GM18907 (cell line): ENCODE data around the gene ACOX1.

Experiments used
- ATAC-seq: cut with Tn5 transposase; IDR thresholded peaks from one replicate; pipeline ENCODE4 v1.9.1; 2021; ENCODE audit warnings: mild to moderate bottlenecking, moderate library complexity; ENCODE audit not compliant: unreplicated experiment

Gene ACOX1

DNA sequence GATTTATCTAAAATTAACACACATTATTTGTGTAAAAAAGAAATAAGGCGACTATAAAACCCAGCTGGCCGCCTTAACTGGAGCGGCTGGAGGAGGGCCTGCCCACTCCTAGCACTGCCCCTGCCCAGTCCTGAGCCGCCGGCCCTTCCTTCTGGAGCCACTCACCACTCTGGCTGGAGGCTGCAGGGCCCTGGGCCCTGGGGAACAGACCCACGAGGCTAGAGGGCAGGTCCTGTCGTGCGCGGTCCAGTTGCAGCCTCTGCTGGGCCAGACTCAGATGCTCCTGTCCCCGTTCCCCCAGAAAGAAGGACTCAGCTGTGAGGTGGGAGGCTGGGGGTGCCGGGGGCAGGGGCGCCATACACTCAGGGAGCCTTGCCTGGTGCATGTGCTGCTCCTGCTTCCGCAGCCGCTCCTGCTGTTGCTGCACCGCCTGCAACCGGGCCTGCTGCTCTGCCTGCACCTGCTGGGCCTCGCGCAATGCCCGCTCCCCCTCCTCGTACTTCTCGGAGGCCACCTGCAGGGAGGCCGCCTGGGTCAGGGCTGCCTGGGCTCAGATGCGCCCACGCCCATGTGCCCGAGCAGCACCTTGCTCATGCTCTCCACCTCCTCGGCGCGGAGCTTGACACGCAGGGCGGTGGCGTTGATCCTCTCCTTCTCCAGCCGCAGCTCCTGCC lies 65.3 kb downstream of the ACOX1 start:
- ATAC-seq: no peak

DNA sequence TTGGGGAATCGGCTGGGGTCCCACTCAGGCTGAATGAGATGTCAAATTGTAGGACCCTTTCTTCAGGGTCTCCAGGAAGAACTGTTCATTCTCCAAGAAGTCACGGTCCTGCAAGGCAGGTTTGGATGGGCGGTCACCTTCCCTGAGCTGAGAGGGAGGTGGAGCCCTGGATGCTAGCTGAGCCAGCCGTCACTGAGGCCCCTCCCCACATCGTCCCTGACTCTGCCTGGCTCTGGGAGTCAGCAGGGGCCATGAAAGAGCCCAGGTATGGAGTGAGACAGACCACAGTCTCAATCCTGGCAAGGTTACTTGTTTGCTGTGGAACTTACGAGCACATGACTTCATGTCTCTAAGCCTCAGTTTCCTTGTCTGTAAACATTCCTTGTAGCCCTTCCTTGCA lies 68.3 kb downstream of the ACOX1 start:
- no peak for ATAC-seq

DNA sequence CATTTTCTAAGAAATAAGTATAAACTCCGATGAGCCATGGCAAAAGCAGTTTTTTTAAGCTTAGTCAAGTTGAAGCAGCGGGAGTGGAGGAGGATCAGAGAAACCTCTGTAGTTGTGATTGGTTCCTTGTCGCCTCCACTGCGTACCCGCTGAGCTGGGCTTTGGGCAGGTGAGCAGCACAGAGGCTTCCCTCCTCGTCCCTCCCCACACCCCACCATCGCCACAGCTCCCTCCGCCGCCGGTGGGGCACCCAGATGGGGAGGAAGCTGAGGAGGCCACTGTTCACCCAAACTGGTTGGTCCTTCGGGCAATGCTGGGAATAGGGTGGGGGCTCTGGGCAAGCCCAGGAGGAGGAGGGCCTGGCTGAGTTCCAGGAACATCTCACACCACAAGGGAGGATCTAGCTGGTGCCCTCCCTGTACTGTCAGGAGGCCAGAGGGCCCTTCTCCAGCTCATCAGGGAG lies 69.1 kb downstream of the ACOX1 start:
- no peak for ATAC-seq

DNA sequence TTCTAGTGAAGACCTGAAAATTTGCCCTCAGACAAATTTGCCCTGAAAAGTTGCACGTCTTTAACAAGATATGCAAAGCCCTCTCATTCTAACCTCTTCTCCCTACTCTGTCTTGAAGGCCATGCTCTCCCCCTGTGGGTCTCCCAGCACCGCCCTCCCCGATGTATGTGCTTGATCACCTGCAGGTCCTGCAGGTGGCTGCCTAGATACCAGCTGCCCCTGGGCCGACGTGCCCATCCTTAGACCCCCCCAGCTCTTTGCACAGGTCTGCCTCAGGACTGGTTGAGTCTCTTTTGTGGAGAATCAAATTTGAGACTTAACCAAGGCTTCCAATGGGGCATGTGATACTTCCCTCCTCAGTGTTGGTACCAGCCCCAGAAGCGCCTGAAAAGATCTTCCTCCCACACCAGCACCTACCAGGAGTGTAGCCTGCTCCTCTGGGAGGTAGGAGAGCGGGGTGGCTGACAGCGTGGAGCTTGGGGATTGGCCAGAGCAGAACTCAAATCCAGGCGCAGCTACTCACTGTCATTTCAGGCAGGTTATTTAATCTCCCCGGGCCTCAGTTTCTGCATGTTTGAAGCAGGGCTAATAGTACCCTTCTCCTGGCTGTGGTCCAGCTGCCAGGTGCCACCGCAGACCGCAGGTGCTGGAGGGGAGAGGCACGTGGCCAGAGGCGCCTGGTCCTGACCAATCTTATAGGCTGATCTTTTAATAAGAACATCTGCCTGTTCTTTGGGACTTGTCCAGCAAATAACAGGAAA lies 69.7 kb downstream of the ACOX1 start:
- ATAC-seq: no peak

DNA sequence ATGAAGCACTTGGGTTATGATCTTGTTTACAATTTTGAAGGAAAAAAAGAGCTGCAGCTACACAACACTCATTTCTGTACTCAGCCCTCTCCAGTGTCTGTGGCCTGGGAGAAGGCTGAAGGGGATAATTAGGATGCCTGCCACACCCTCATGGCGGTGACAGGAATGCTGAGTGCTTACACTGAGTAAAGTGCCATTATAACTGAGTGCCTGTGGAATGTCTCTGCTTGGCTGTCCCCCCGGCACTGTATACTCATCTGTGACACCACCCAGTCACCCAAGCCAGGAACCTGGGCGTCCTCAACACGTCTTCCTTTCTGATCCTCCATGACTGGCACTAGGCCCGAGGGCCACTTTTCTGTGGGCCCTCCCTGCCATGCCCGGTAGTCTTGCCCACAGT lies 70.8 kb downstream of the ACOX1 start:
- no peak for ATAC-seq

DNA sequence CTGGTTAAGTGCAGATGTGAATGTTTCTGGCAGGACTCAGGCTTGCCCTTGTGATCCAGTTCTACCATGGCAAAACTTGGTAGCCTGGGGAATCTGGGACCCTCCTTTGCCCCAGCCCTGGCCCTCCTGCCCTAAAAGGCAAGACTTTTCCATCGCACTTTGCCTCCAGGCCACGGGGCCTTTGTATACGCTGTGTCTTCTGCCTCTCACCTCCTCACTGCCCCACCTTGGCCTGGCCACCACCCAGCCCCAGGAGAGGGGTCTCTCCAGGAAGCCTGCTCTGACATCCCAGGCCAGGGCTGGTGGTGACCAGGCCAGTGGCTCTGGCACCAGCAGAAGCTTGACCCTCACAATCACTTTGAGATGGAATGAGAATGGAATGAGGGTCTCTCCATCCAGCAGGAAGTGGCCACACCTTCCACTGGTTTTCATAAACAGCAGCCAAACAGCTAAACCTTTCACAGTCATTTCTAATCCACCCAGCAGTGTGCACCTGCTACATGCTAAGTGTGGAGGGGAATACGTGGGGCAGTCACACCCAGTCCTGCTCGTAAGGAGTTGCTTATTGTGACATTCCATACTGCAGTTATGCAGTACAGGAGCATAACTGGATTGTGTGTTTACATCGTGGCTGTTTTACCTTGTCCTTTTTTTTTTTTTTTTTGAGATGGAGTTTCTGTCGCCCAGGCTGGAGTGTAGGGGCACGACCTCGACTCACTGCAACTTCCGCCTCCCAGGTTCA lies 72.7 kb downstream of the ACOX1 start:
- no peak for ATAC-seq

DNA sequence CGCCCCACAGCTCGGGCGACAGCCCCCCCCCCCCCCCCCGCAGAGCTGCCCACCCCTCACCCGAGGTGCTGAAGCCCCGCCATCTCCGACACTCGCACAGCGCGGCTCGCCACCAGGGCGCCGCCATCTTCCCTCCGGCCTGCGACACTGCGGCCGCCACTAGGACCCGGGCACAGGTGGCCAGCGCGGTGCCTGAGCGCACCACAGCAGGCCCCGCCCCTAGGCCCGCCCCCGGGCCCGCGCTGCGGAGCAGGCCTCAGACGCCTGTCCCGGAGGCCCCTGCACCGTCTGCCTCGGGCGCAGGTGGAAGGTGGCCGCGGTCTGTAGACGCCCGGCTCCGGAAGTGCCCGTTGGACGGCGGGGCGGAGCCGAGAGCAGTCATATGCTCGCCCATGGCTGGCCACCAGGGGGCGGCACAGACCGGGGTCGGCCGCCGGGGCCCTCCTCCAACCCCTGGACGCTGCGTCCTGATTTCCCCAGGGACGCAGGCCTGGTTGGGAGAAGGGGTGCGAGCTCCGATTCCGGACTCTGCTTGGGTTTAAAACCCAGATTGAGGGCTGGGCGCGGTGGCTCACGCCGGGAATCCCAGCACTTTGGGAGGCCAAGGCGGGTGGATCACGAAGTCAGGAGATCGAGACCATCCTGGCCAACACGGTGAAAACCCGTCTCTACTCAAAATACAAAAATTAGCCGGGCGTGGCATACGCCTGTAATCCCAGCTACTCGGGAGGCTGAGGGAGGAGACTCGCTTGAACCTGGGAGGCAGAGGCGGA lies 74.0 kb downstream of the ACOX1 start, which contains the start of gene MRPL38:
TSS of gene MRPL38 (minus strand) at position 136 of the 773 bp plus-strand sequence. CDS start at position 127, 9 bp downstream.
- ATAC-seq: peak; percentile 89

DNA sequence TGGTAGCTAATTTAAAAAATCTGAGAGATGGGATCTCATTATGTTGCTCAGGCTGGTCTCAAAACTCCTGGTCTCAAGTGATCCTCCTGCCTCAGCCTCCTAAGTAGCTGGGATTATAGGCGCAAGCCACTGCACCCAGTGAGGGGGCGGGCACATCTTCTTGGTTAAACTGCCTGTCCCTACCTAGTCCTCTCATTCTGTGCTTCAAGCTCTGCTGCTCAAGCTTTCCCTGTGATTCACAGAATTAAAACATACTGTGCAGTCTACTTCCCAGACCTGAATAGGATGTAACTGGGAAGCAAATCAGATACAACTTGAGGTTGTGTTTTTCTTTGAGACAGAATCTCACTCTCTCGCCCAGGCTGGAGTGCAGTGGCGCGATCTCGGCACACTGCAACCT lies 76.6 kb downstream of the ACOX1 start:
- no peak for ATAC-seq

DNA sequence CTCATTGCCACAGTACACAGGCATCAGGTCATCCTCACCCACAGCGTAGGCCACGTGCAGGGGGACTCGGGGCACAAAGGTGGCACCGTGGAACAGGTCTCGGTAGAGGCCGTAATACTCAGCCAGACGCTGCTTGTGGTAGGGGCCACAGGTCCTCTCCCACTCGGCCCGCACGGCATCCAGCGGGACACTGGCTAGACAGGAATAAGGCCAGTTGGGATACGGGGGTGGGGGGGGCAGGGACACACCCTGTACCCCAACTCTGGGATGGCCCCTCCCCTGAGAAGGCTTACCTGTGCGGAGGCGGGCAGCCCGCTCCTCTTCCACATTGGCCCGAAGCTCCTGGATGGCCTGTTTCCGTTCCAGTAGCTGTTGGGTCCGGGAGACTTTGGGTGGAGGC lies 77.2 kb downstream of the ACOX1 start:
- no peak for ATAC-seq

DNA sequence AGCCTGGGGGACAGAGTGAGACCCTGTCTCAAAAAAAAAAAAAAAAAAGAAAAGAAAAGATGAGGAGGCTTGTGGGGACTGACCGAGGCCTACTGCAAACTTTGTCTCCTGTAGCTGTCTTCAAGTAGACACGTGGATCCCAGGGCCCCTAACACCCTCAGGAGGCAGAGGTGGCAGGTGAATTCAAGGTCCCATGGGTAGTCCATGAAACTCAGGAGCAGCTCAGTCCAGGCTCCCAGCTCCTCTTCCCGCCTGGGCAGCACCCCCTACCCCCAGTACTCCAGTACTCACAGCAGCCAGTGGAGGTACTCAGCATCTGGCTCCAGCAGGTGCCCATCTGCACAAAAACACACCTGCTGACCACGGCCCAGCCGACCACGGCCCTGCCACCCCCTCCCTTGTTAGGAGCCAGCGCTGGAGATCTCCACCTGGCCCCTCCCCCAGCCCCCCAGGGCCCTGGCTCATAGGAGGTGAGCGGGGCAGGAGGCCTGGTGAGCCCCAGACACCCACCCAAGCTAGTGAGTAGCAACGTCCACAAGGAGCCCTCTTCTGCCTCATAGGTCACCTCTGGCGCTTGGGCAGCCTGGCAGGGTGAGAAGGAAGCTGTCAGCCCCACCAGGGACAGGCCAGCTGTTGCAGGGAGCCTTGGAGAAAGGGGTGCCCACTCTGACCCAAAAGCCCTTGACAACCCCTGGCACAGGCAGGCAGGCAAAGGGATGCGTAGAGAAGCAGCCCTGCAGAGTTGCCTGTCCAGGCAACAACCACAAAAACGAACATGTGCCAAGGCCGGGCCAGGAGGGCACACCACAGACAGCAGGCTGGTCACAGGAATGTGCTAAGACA lies 78.1 kb downstream of the ACOX1 start:
- ATAC-seq: no peak

DNA sequence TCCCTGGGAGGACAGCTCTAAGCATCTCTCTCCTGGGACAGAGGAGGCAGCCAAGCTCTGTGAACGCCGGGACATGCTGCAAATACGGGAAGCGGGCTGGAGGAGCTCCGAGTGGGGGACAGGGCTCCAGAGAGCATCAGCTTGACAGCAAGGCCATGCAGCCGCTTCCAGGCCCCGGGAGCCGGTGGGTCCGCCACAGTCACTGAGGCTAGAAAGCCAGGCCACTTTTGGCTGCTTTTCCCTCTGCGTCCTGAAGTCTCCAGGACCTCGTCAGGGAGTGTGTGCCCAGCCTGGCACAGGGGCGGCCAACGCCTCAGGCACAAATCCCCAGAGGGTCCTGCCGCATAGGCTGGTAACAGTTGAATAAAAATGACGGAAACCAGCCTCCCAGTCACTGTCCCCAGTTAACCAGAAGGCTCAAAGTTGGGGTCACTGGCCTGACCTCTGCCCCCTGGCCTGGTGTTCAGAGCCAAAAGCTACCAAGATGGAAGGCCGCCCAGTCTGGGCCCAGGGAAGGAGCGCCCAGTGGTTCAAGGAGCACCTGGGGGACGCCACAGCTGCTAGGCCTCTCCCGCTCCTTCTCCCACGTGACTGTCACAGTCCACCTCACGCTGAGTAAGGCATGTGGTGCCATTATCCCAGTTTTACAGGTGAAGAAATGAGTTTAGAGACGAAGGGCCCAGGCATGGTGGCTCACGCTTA lies 79.0 kb downstream of the ACOX1 start:
- ATAC-seq: no peak

DNA sequence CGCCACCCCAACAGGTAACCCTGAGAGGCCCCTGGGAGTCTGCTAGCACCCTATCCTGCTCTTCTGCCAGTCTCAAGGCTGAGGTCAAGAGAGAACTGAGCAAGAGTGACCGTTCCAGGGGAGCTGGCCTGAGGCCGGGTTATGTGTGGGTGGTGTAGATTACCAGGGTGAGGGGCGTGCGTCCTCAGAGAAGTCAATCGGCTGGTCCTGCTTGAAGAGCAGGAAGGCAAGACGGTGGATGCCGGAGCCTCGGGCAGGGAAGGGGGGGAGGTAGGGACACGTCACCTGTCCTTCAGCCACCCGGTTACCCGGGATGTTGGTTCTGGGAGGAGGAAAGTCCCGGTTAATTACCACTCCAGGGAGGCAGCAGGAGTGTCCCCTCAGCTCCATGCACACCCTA lies 79.6 kb downstream of the ACOX1 start:
- no peak for ATAC-seq

DNA sequence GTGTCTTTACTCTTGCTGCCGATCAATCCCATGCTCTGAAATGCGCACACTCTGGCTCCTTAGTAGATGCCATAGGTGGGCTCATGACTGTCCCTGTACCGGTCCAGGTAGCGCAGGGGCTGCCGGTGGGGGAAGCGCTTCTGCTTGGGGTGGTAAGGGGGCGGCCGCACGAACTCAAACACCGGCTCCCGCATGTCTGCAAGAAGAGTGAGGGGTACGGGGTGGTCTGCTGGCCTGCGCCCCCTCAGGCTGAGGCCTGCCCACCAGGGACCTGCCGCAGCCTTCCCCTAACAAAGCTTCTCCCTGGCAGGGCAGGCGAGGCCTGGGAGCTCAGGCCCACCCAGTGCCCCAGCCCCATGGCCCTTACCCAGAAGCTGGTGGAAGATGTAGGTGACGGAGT lies 80.2 kb downstream of the ACOX1 start:
- ATAC-seq: no peak

DNA sequence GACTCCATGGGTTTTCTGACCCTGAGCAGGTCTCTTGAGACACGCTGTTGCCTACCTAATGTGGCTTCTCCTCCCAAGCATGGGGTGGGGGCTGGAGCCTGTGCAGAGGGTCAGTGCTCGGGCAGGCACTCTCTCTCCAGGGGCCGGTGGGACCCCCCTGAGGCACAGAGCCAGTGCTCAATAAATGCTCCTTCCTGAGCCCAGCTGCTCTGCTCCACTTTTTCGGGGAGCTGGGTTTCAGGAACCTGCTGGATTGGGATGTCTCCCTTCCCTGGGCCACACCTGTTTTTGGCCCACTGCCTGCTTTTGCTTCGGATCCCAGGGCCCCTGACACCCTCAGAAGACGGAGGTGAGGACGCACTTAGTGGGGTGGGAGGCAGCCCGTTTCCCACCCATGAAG lies 80.9 kb downstream of the ACOX1 start:
- no peak for ATAC-seq

DNA sequence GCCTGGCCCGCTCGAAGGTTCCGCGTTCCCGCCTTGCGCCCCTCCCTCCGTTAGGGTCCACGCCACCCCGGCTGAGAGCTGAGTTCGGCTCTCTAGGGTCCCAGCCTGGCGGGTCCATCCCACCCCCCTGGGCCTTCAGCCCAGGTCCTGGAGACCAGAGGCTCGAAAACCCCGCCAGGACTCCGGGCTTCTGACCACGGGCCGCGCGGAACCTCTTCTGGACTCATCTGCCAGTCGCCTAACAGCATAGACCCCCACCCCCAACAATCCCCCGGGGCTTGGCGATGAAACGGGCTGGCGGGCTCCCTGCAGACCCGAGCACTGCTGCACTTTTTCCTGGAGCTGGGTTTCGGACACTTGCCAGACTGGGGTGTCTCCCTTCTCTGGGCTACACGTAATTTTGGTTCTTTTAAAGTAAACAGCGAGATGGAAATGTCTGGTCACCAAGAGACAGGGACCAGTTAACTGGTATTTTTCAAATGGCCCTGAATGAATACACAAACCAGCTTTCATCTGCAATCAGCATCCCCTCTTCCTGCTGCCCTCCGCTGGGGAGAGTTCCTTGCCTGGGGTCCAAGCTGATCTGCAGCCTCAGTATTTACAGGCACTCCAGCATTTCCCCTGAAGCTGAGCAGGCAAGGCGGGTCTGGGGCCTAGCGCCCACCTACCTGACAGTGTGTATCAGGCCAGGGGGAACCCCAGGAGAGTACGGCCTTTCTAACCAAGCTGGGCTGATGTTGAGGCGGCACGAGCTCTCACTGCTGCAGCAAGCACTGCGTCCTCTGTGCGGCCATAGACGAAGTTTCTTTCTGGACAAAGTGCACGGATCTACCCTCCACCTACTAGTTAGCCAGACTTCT lies 81.6 kb downstream of the ACOX1 start:
- ATAC-seq: no peak

DNA sequence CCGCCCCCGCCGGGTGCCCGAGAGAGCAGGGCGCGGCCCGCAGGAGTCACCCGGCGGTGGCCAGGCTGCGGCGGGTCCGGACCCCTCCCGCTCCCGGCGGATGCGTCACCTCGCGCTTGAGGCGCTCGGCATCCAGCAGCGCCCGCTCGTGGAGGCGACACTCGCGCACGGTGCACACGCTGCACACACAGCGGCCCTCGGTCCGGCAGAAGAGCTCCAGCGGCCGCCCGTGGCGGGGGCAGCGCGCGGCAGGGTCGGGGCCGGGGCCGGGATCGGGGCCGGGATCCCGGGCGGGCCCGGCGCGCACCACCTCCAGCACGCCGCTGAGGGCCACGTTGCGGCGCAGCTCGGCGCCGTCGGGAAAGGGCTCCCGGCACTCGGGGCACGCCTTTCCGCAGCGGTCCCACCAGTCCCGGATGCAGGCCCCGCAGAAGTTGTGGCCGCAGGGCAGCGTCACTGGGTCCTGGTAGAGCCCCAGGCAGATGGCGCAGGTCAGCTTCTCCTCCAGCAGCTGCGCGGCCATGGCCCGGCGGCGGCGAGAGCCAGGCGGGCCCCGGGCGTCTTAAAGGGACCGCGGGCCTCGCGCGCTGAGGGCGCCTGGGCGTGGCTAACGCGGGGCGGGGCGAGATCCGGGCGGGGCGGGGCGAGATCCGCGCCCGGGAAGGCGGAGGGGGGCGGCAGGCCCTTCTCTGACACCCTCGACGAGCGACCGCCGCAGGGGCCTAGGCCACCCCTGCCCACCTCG lies 82.4 kb downstream of the ACOX1 start, which contains the start of gene TRIM65:
TSS of gene TRIM65 (minus strand) at position 537 of the 745 bp plus-strand sequence. CDS start at position 523, 14 bp downstream.
- ATAC-seq: peak; percentile 51

DNA sequence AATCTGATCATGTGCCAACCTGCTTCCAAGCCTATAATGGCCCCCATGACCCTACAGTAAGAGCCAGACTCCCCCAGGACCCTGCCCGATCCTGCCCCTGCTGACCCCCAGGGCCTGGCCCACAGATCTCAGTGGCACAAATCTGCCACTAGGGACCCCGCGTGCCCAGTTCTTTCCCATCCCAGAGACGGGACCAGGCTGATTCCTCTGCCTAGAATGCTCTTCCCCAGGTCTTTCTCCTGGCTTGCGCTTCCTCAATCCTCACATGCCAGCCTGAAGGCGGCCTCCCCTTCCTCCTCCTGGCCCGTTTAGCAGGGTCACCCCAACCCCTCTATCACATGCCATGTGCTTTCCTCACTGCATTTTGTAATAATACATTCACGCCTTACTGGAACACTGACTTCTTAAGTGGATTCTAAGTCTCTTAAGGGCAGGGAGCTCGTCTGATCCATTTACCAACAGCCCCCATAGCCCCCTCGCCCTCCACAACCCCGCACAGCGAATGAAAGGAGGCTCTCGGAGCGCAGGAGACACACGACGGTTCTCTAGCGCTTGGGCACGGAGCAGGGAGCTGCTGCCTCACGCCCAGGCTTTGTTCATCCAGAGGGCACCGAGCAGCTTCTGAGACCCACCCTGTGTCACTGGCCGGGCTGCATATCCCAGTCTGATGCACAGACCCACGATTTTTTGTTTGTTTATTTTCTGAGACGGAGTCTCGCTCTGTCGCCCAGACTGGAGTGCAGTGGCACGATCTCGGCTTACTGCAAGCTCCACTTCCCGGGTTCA lies 83.4 kb downstream of the ACOX1 start:
- ATAC-seq: no peak
